ENCODE measurements around the gene PCMTD2.

PCMTD2 gene

DNA sequence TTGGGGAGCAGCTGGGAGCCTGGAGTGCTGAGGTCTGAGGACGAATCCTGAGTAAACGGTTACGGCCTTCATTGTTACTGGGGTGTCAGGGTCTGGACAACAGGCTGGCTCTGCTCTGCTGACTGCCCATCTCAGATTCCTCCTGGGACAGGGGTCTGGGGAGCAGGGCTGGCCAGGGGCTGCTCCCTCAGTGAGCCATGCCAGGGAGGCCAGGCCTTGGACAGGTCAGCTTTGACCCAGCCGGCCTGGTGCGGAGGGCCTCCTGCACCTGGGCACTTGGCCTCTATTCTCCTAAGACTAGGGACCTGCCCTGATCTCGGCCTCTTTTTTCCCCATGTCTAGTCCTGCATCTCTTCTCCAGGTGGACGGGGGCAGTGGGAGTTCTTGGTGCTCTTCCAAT is 46.4 kb upstream of the PCMTD2 start:
- peaks cover 8% of the 10 kb centered on the region for H3K4me1 ChIP-seq (ENCODE audit: insufficient read depth, low read length, severe bottlenecking)
- H3F3A ChIP-seq (ENCODE audit: insufficient read depth, low read length), result no peaks in the 10 kb centered on the region
- no peaks in the 10 kb centered on the region for H4K20me1 ChIP-seq (ENCODE audit: insufficient read depth, low read length)
- H3K9me2 ChIP-seq (ENCODE audit: low read depth, low read length), result no peaks in the 10 kb centered on the region
- H3K9ac ChIP-seq (ENCODE audit: low read length), result no peak overlapping the region
- TF ChIP-seq, protein P1, sequence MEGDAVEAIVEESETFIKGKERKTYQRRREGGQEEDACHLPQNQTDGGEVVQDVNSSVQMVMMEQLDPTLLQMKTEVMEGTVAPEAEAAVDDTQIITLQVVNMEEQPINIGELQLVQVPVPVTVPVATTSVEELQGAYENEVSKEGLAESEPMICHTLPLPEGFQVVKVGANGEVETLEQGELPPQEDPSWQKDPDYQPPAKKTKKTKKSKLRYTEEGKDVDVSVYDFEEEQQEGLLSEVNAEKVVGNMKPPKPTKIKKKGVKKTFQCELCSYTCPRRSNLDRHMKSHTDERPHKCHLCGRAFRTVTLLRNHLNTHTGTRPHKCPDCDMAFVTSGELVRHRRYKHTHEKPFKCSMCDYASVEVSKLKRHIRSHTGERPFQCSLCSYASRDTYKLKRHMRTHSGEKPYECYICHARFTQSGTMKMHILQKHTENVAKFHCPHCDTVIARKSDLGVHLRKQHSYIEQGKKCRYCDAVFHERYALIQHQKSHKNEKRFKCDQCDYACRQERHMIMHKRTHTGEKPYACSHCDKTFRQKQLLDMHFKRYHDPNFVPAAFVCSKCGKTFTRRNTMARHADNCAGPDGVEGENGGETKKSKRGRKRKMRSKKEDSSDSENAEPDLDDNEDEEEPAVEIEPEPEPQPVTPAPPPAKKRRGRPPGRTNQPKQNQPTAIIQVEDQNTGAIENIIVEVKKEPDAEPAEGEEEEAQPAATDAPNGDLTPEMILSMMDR (IDR thresholded peaks at IDR 0.05; ENCODE audit: low read length), result no peak
- TF ChIP-seq EZH2 (IDR thresholded peaks at IDR 0.05; ENCODE audit: borderline replicate concordance, low read length), result no peak
- peak overlapping the region; percentile 43; the same call in 1 of the 2 replicates for H3K4me2 ChIP-seq (ENCODE audit: low read length)
- no peaks in the 10 kb centered on the region; the same call in 1 of the 2 replicates for H3K27me3 ChIP-seq (ENCODE audit: insufficient read depth, low read length)
- H3K9me3 ChIP-seq (ENCODE audit: low read length), result no peaks in the 10 kb centered on the region
- H3K4me3 ChIP-seq (ENCODE audit: low read depth, low read length, poor library complexity, severe bottlenecking), result peak overlapping the region; percentile 58
- H2AFZ ChIP-seq (ENCODE audit: low read length), result no peak overlapping the region
- H3K79me2 ChIP-seq (ENCODE audit: insufficient read depth, low read length), result no peaks in the 10 kb centered on the region
- H3K36me3 ChIP-seq (ENCODE audit: insufficient read depth, low read length), result no peaks in the 10 kb centered on the region
- no peak overlapping the region for H3K27ac ChIP-seq (ENCODE audit: low read depth, low read length, poor library complexity, severe bottlenecking)

DNA sequence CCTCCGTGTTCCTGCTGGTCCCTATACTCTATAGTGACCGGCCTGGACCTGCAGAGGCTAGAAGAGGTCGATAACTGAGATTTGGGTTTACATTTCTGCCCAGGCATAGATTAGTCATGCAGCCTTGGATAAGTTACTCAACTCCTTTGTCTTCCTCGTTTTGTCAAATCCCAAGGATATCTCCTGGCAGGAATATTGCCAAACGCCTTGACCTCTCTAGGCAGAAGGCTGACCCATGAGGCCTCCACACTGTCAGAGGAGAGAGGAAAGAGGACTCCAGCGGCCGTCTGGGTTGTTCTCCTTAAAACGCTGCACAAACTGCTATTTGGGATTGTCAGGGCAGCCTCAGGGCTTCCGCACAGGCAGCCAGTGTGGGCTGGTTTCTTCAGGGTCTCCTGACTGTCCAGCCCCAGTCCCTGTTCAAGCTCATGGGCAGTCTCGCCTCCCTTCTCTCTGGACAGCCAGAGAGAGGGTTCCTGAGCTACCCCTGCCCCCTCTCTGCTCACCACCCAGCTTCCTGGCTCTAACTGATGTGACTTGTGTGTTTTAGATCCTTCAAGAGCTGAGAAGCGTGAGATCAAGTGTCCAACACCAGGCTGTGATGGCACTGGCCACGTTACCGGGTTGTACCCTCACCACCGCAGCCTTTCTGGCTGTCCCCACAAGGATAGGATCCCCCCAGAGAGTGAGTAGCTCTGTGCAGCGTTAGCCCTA is 44.7 kb upstream of the PCMTD2 start:
- no peaks in the 10 kb centered on the region for H3F3A ChIP-seq (ENCODE audit: insufficient read depth, low read length)
- H3K4me3 ChIP-seq (ENCODE audit: low read depth, low read length, poor library complexity, severe bottlenecking), result no peak overlapping the region
- no peak overlapping the region for H3K9ac ChIP-seq (ENCODE audit: low read length)
- no peak overlapping the region for H3K4me2 ChIP-seq (ENCODE audit: low read length)
- H3K9me3 ChIP-seq (ENCODE audit: low read length), result no peaks in the 10 kb centered on the region
- H3K27me3 ChIP-seq (ENCODE audit: insufficient read depth, low read length), result no peaks in the 10 kb centered on the region
- H3K27ac ChIP-seq (ENCODE audit: low read depth, low read length, poor library complexity, severe bottlenecking), result no peak overlapping the region
- no peaks in the 10 kb centered on the region for H3K36me3 ChIP-seq (ENCODE audit: insufficient read depth, low read length)
- TF ChIP-seq EZH2 (IDR thresholded peaks at IDR 0.05; ENCODE audit: borderline replicate concordance, low read length), result no peak
- TF ChIP-seq, protein P1 (IDR thresholded peaks at IDR 0.05; ENCODE audit: low read length), result no peak; the same call in 1 of the 2 replicates
- peaks cover 8% of the 10 kb centered on the region for H3K4me1 ChIP-seq (ENCODE audit: insufficient read depth, low read length, severe bottlenecking)
- H3K79me2 ChIP-seq (ENCODE audit: insufficient read depth, low read length), result no peaks in the 10 kb centered on the region
- H4K20me1 ChIP-seq (ENCODE audit: insufficient read depth, low read length), result no peaks in the 10 kb centered on the region
- H3K9me2 ChIP-seq (ENCODE audit: low read depth, low read length), result no peaks in the 10 kb centered on the region
- H2AFZ ChIP-seq (ENCODE audit: low read length), result no peak overlapping the region

DNA sequence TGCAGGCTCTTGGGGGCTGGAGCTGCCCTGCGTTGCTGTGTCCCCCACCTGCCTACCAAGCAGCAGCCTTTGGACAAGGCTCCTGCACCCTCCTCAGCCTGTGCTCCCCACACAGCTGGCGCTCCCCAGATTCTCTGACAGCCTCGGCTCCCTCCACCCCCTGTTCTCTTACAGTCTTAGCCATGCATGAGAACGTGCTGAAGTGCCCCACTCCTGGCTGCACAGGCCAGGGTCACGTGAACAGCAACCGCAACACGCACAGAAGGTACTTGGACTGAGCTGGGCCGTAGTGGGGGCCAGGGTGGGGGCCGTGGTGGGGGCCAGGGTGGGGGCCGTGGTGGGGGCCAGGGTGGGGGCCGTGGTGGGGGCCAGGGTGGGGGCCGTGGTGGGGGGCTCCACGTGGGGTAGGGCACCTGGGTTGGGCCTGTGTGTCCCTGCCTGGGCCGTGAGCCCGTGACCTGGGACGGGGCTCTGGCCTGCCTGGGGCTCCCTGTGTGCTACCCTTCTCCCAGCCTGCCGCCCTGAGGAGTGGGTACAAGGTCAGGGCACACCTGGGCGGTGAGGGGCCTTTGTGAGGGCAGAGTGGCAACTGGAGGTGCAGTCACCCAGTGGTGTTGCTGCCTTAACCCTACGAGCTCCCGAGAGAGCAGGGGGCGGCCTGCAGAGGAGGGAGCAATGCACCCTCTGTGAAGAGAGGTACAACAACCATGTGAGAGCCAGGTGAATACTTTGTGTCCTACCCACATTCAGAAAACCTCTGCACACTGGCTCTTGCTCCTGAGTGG is 43.5 kb upstream of the PCMTD2 start:
- Histone ChIP-seq H3K27me3 (ENCODE audit: insufficient read depth, low read length) (no peaks in the 10 kb centered on the region), H3K9ac (ENCODE audit: low read length) (no peak overlapping the region), H3K4me2 (ENCODE audit: low read length) (no peak overlapping the region), H3K9me3 (ENCODE audit: low read length) (no peaks in the 10 kb centered on the region), H3K27ac (ENCODE audit: low read depth, low read length, poor library complexity, severe bottlenecking) (no peak overlapping the region), H3K9me2 (ENCODE audit: low read depth, low read length) (no peaks in the 10 kb centered on the region), H3K4me3 (ENCODE audit: low read depth, low read length, poor library complexity, severe bottlenecking) (no peak overlapping the region), H3K36me3 (ENCODE audit: insufficient read depth, low read length) (no peaks in the 10 kb centered on the region), H3F3A (ENCODE audit: insufficient read depth, low read length) (no peaks in the 10 kb centered on the region), H3K79me2 (ENCODE audit: insufficient read depth, low read length) (no peaks in the 10 kb centered on the region), H2AFZ (ENCODE audit: low read length) (no peak overlapping the region), H4K20me1 (ENCODE audit: insufficient read depth, low read length) (no peaks in the 10 kb centered on the region), H3K4me1 (ENCODE audit: insufficient read depth, low read length, severe bottlenecking) (peaks cover 8% of the 10 kb centered on the region)
- no peak for TF ChIP-seq EZH2 (IDR thresholded peaks at IDR 0.05; ENCODE audit: borderline replicate concordance, low read length)
- TF ChIP-seq, protein P1 (IDR thresholded peaks at IDR 0.05; ENCODE audit: low read length), result no peak
